ENCODE results near the gene RAB44. TPM values are rescaled to one million over a fixed set of nuclear protein-coding genes. Genes with fewer than 3 reads are reported as not detected.

The RAB44 gene
- total and polyA plus RNA-seq, 2 donors (not counting 1 experiment from before 2014, with no cell fraction given): 0.15 to 0.16 TPM

DNA sequence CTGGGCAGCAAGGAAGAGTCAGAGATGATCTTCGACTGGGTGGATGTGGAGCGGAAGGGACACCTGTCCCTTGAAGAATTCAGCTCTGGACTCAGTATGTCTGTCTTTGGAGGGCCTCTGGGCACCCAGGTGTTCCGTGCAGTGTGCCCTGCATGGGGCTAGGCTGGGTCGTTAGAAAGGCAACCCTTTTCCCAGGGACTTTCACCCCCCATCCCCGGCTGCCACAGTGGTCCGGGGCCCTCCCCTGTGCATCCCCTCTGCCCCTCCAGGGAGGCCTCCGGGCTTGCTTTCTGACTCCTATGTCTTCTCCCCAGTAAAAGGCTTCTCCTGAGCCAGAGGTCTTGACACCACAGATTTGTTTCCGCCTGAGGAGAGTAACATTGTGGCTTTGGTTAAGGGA is 16.2 kb downstream of the RAB44 start:
- no peak for ATAC-seq (ENCODE audit: low read depth)
- H3K27ac Mint-ChIP-seq: no peak overlapping the region
- CTCF ChIA-PET: no interaction called here

DNA sequence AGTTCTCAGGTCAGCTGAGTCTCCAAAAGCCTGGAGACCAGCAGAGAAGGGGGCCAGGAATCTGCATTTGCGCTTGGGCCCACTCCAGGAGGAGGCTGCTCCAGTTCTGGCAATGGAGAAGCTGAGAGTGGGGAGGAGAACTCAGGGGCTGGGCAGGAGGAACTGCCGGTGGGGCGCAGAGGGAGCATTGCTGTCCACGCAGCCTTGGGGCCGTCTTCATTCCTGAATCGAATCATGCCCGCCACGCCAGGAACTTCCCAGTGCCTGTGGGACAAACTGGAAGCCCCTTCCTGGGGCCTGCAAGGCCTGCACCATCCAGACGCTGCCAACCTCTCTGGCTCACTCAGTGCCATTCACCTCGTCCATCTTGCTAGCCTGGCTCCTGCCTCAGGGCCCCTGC is 16.9 kb downstream of the RAB44 start:
- H2AFZ ChIP-seq (ENCODE audit: insufficient read depth, low read depth, low read length, poor library complexity, severe bottlenecking): no peak overlapping the region
- no peak for DNase-seq
- intact Hi-C loops (cut with micrococcal nuclease): no loop called here
- no peak overlapping the region for H3K9ac ChIP-seq (ENCODE audit: low read length)
- H3K9me3 ChIP-seq (ENCODE audit: control extremely low read depth in 1 of 3, control insufficient read depth in 2 of 3, insufficient read depth in 1 of 3, low read length in 2 of 3): no peaks in the 10 kb centered on the region
- 91% methylated on average over 10 of the region's 10 CpGs for WGBS (ENCODE audit: insufficient coverage)
- H3K27ac Mint-ChIP-seq: no peak overlapping the region
- CTCF ChIA-PET: no interaction called here
- H3K4me3 Mint-ChIP-seq: no peak overlapping the region
- no peaks in the 10 kb centered on the region for H4K20me1 ChIP-seq (ENCODE audit: control insufficient read depth, insufficient read depth, low read length, poor library complexity, severe bottlenecking)
- no peaks in the 10 kb centered on the region for H3K79me2 ChIP-seq (ENCODE audit: control insufficient read depth, insufficient read depth, low read length)
- H3K36me3 ChIP-seq (replicated peaks in 1 of 2; ENCODE audit: control extremely low read depth in 1 of 2, control insufficient read depth in 1 of 2, extremely low read depth in 1 of 2, insufficient read depth in 2 of 2, low read length in 1 of 2): no peaks in the 10 kb centered on the region
- POLR2A ChIA-PET: interaction anchor here (0.6 kb wide), 1 partner anchor 32 kb away, joined by 7 read pairs; no protein-coding TSS in a partner anchor
- H3K27me3 ChIP-seq (replicated peaks in 1 of 4; ENCODE audit: control extremely low read depth in 1 of 4, control insufficient read depth in 3 of 4, insufficient read depth in 4 of 4, low read length in 3 of 4): no peaks in the 10 kb centered on the region
- H3K4me2 ChIP-seq (replicated peaks; ENCODE audit: low read depth, low read length, poor library complexity, severe bottlenecking): no peak overlapping the region
- ATAC-seq (ENCODE audit: low read depth): no peak
- no peaks in the 10 kb centered on the region for H3K27me3 Mint-ChIP-seq
- no peaks in the 10 kb centered on the region for H3K9me3 Mint-ChIP-seq (ENCODE audit: insufficient read depth)
- peaks cover 3% of the 10 kb centered on the region for H3K4me1 Mint-ChIP-seq
- TF ChIP-seq EZH2 (IDR thresholded peaks at IDR 0.05; ENCODE audit: borderline replicate concordance, insufficient read depth, low read depth, low read length, poor library complexity, severe bottlenecking): no peak
- TF ChIP-seq, protein P1, sequence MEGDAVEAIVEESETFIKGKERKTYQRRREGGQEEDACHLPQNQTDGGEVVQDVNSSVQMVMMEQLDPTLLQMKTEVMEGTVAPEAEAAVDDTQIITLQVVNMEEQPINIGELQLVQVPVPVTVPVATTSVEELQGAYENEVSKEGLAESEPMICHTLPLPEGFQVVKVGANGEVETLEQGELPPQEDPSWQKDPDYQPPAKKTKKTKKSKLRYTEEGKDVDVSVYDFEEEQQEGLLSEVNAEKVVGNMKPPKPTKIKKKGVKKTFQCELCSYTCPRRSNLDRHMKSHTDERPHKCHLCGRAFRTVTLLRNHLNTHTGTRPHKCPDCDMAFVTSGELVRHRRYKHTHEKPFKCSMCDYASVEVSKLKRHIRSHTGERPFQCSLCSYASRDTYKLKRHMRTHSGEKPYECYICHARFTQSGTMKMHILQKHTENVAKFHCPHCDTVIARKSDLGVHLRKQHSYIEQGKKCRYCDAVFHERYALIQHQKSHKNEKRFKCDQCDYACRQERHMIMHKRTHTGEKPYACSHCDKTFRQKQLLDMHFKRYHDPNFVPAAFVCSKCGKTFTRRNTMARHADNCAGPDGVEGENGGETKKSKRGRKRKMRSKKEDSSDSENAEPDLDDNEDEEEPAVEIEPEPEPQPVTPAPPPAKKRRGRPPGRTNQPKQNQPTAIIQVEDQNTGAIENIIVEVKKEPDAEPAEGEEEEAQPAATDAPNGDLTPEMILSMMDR (IDR thresholded peaks at IDR 0.05): no peak
- peaks cover 4 to 5% of the 10 kb centered on the region in 2 donors for H3K4me1 ChIP-seq (ENCODE audit: control insufficient read depth in 2 of 2, insufficient read depth in 2 of 2, low read length in 2 of 2)
- no peak overlapping the region for H3K27ac ChIP-seq (ENCODE audit: low read length in 2 of 2)
- no peak overlapping the region for H3K4me3 ChIP-seq (ENCODE audit: control extremely low read depth in 1 of 5, extremely low read depth in 1 of 5, insufficient read depth in 1 of 5, low read depth in 2 of 5, low read length in 4 of 5)

More for the DNA sequence above, 16.2 kb downstream of the RAB44 start:
- H3K4me1 ChIP-seq (ENCODE audit: control insufficient read depth in 2 of 2, insufficient read depth in 2 of 2, low read length in 2 of 2): no peaks in the 10 kb centered on the region
- no peaks in the 10 kb centered on the region for H3K27me3 Mint-ChIP-seq
- H3K27ac ChIP-seq (ENCODE audit: low read length in 2 of 2): no peak overlapping the region
- DNase-seq: no peak
- no peaks in the 10 kb centered on the region for H3K9me3 Mint-ChIP-seq (ENCODE audit: insufficient read depth)
- H2AFZ ChIP-seq (ENCODE audit: insufficient read depth, low read depth, low read length, poor library complexity, severe bottlenecking): no peak overlapping the region
- H3K9ac ChIP-seq (ENCODE audit: low read length): no peak overlapping the region
- POLR2A ChIA-PET: no interaction called here
- WGBS (ENCODE audit: insufficient coverage): 86% methylated on average over 4 of the region's 8 CpGs
- intact Hi-C loops (cut with micrococcal nuclease): no loop called here
- H4K20me1 ChIP-seq (ENCODE audit: control insufficient read depth, insufficient read depth, low read length, poor library complexity, severe bottlenecking): no peaks in the 10 kb centered on the region
- no peaks in the 10 kb centered on the region for H3K36me3 ChIP-seq (replicated peaks in 1 of 2; ENCODE audit: control extremely low read depth in 1 of 2, control insufficient read depth in 1 of 2, extremely low read depth in 1 of 2, insufficient read depth in 2 of 2, low read length in 1 of 2)
- H3K79me2 ChIP-seq (ENCODE audit: control insufficient read depth, insufficient read depth, low read length): no peaks in the 10 kb centered on the region
- no peak overlapping the region for H3K4me2 ChIP-seq (replicated peaks; ENCODE audit: low read depth, low read length, poor library complexity, severe bottlenecking)
- no peak overlapping the region for H3K4me3 ChIP-seq (ENCODE audit: control extremely low read depth in 1 of 5, extremely low read depth in 1 of 5, insufficient read depth in 1 of 5, low read depth in 2 of 5, low read length in 4 of 5)
- no peaks in the 10 kb centered on the region for H3K4me1 Mint-ChIP-seq
- no peak for TF ChIP-seq EZH2 (IDR thresholded peaks at IDR 0.05; ENCODE audit: borderline replicate concordance, insufficient read depth, low read depth, low read length, poor library complexity, severe bottlenecking)
- TF ChIP-seq, protein P1 (IDR thresholded peaks at IDR 0.05): no peak
- H3K4me3 Mint-ChIP-seq: no peak overlapping the region
- no peaks in the 10 kb centered on the region for H3K9me3 ChIP-seq (ENCODE audit: control extremely low read depth in 1 of 3, control insufficient read depth in 2 of 3, insufficient read depth in 1 of 3, low read length in 2 of 3)
- H3K27me3 ChIP-seq (replicated peaks in 1 of 4; ENCODE audit: control extremely low read depth in 1 of 4, control insufficient read depth in 3 of 4, insufficient read depth in 4 of 4, low read length in 3 of 4): no peaks in the 10 kb centered on the region
